Cardiac fibroblast (primary cell): ENCODE data around the gene SFXN5.

Source experiments
- DNase-seq, 2 donors: peaks; one replicate each; pipeline versions ENCODE4 v3.0.0 to v3.0.0-alpha.2; 2010; ENCODE audit warnings: low read depth in 2 of 2
- H3K4me3 ChIP-seq, 2 donors: replicated peaks in 1 of 2; 1 replicate in 1 of 2; 2 replicates in 1 of 2; pipeline ENCODE4 v1.5.1; 2011; ENCODE audit warnings: low read depth in 2 of 2, low read length in 2 of 2, mild to moderate bottlenecking in 2 of 2, moderate library complexity in 1 of 2
- CTCF ChIP-seq: IDR thresholded peaks from one replicate; pipeline ENCODE4 v1.5.1; 2011; ENCODE audit warnings: low read depth, mild to moderate bottlenecking, low read length, inconsistent platforms

SFXN5 gene

DNA sequence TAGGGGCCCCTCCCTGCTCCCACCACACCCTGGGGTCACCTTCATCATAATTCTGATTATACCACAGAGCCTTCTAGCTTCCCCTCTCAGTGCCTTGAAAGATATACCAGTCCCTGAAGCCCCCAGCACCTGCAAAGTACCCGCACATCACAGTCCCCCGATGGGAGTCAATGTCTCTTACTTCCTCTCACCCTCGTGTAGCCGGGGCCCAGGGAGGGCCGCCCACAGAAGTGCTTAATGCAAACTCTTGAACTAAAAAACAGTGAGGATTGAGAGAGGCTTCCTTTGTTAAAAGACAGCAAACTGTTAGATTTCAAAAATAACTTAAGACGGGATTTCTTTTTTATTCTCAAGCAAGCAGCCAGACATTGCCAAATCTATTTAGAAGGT, 76.5 kb downstream of the SFXN5 start:
- DNase-seq, result no peak
- H3K4me3 ChIP-seq, result no peak overlapping the region
- no peak for TF ChIP-seq CTCF

- H3K4me3 ChIP-seq, result no peak overlapping the region
- no peak for TF ChIP-seq CTCF
- no peak for DNase-seq
These were observed 77.1 kb downstream of the SFXN5 start for GRCh38 chr2:72994282-72994990.

GRCh38 chr2:72993933-72994280, 77.6 kb downstream of the SFXN5 start:
- DNase-seq, result no peak
- no peak for TF ChIP-seq CTCF
- no peak overlapping the region for H3K4me3 ChIP-seq

DNA sequence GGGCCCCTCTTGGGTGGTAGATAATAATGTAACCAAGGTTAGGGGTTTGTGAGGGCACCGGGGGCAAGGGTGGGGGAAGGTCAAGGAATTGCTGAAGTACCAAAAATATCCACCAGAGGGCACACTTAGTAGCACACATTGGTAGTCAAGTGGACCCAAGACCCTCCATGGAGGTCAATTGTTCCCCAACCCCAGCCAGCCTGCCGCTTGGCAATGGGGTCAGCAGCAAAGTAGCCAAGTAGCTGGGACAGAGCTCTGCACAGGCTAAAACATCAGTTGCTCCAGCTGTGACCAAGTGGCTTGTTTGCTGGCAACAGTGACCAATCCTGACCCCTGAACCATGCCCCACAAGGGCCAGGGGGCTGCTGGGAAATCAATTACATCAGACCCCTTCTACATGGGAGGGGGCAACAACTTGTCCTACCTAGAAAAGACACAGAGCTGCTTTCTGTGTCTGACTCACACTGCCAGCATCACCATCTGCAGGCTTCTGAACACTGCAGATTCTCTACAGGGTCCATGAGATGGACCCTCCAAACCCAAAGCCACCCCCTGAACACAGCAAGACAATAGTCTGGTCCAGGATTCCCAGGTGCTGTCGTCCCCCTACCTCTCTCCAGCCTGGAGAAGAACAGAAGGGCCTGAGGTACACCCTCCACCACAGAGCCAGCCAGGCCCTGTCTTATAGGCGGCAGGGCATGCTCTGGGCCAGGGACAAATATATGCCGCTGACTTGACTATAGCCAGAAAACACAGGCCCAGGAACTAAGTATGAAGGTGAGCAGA, 78.2 kb downstream of the SFXN5 start:
- H3K4me3 ChIP-seq, result no peak overlapping the region
- peak; percentile 73 for TF ChIP-seq CTCF
- DNase-seq, result peak; percentile 49 to 54

- H3K4me3 ChIP-seq, result no peak overlapping the region
- TF ChIP-seq CTCF, result no peak
- DNase-seq, result no peak
These were observed 78.8 kb downstream of the SFXN5 start for GRCh38 chr2:72992734-72993102.

GRCh38 chr2:72991980-72992733, 79.4 kb downstream of the SFXN5 start:
- DNase-seq, result no peak
- H3K4me3 ChIP-seq, result no peak overlapping the region
- no peak for TF ChIP-seq CTCF
